ENCODE results near the gene SIGLEC7.

SIGLEC7 gene

GRCh38 chr19:51107406-51108065 lies 34.6 kb upstream of the SIGLEC7 start:
- H3K4me3 ChIP-seq (ENCODE audit: low read depth, low read length), result peak overlapping the region; percentile 97
- TF ChIP-seq CTCF (IDR thresholded peaks at IDR 0.05; ENCODE audit: borderline replicate concordance, insufficient read depth, low read depth, low read length), result 0 out of 2 replicates have a peak, but pooled peaks have one; percentile 1

- no peak for TF ChIP-seq CTCF (IDR thresholded peaks at IDR 0.05; ENCODE audit: borderline replicate concordance, insufficient read depth, low read depth, low read length)
- H3K4me3 ChIP-seq (ENCODE audit: low read depth, low read length), result peak within 1 kb of the TSS; percentile 97
Measured at GRCh38 chr19:51108066-51108804, 33.9 kb upstream of the SIGLEC7 start, which contains the start of gene CTU1. CTU1 (minus strand) TSS chr19:51108409; CDS start chr19:51104569, 3,840 bp downstream.

GRCh38 chr19:51108805-51109146 lies 33.3 kb upstream of the SIGLEC7 start:
- TF ChIP-seq CTCF (IDR thresholded peaks at IDR 0.05; ENCODE audit: borderline replicate concordance, insufficient read depth, low read depth, low read length), result no peak
- peak overlapping the region; percentile 39 for H3K4me3 ChIP-seq (ENCODE audit: low read depth, low read length)

- TF ChIP-seq CTCF (IDR thresholded peaks at IDR 0.05; ENCODE audit: borderline replicate concordance, insufficient read depth, low read depth, low read length), result no peak
- no peak overlapping the region for H3K4me3 ChIP-seq (ENCODE audit: low read depth, low read length)
Measured at GRCh38 chr19:51110666-51110971, 31.5 kb upstream of the SIGLEC7 start.

GRCh38 chr19:51111606-51112005 lies 30.5 kb upstream of the SIGLEC7 start:
- H3K4me3 ChIP-seq (ENCODE audit: low read depth, low read length), result no peak overlapping the region
- TF ChIP-seq CTCF (IDR thresholded peaks at IDR 0.05; ENCODE audit: borderline replicate concordance, insufficient read depth, low read depth, low read length), result peak; percentile 33; the same call in 1 of the 2 replicates

- TF ChIP-seq CTCF (IDR thresholded peaks at IDR 0.05; ENCODE audit: borderline replicate concordance, insufficient read depth, low read depth, low read length), result no peak
Measured at GRCh38 chr19:51114087-51114729, 27.9 kb upstream of the SIGLEC7 start.

More at GRCh38 chr19:51114087-51114729, 27.9 kb upstream of the SIGLEC7 start:
- no peak overlapping the region for H3K4me3 ChIP-seq (ENCODE audit: low read depth, low read length)
